H1 (cell line): Measurements from ENCODE around the gene ASIC1.

Experiments used
- POLR2A ChIP-seq, 2 experiments: IDR thresholded peaks; 1 replicate in 1 of 2; 2 replicates in 1 of 2; pipeline ENCODE4 v1.6.1; 2011; ENCODE audit warnings: low read depth in 2 of 2, low read length in 2 of 2, mild to moderate bottlenecking in 2 of 2; ENCODE audit errors: control extremely low read depth in 1 of 2
- YY1 ChIP-seq: IDR thresholded peaks from 2 replicates; pipeline ENCODE4 v1.6.1; 2011; ENCODE audit warnings: low read depth, mild to moderate bottlenecking, low read length
- TF ChIP-seq, protein P1 (sequence below), 3 experiments: IDR thresholded peaks; 1 replicate in 2 of 3; 2 replicates in 1 of 3; pipeline versions ENCODE4 v1.5.1 to v1.6.1; 2011; ENCODE audit warnings: low read length in 3 of 3, mild to moderate bottlenecking in 3 of 3, inconsistent platforms in 2 of 3, low read depth in 1 of 3, moderate library complexity in 1 of 3; ENCODE audit not compliant: insufficient read depth in 1 of 3; ENCODE audit errors: control extremely low read depth in 1 of 3

DNA sequence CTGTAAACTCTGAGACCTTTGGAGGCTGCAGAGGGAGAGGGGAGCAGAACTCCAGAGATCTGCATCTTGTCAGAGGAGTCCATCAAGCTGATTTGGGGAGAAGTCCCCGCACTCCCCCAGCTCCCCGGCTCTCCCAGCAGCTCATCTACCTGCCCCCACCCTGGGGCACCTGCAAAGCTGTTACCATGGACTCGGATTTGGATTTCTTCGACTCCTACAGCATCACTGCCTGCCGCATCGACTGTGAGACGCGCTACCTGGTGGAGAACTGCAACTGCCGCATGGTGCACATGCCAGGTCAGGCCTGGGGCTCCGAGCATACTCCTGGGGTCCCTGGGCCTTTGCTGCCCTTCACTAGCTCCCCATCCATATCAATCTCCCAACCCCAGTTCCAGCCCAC lies 20.9 kb downstream of the ASIC1 start:
- TF ChIP-seq YY1 (no peak), POLR2A (IDR thresholded peaks at IDR 0.05; ENCODE audit: control extremely low read depth in 1 of 2, low read depth in 2 of 2, low read length in 2 of 2) (no peak)
- TF ChIP-seq, protein P1, sequence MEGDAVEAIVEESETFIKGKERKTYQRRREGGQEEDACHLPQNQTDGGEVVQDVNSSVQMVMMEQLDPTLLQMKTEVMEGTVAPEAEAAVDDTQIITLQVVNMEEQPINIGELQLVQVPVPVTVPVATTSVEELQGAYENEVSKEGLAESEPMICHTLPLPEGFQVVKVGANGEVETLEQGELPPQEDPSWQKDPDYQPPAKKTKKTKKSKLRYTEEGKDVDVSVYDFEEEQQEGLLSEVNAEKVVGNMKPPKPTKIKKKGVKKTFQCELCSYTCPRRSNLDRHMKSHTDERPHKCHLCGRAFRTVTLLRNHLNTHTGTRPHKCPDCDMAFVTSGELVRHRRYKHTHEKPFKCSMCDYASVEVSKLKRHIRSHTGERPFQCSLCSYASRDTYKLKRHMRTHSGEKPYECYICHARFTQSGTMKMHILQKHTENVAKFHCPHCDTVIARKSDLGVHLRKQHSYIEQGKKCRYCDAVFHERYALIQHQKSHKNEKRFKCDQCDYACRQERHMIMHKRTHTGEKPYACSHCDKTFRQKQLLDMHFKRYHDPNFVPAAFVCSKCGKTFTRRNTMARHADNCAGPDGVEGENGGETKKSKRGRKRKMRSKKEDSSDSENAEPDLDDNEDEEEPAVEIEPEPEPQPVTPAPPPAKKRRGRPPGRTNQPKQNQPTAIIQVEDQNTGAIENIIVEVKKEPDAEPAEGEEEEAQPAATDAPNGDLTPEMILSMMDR (IDR thresholded peaks at IDR 0.05; ENCODE audit: control extremely low read depth in 1 of 3, insufficient read depth in 1 of 3, low read depth in 1 of 3, low read length in 3 of 3) = no peak
